Activated CD8-positive, alpha-beta T cell treated with anti-CD3 and anti-CD28 coated beads for 36 hours (primary cell): ENCODE results near the gene SERPINB12. TPM values are rescaled to one million over a fixed set of nuclear protein-coding genes. Genes with fewer than 3 reads are reported as not detected.

Experiments used
- ATAC-seq: fragments of 200-7000 bp; cut with Tn5 transposase; one replicate; pipeline ENCODE4 v1.10.0; 2021; ENCODE audit warnings: mild to moderate bottlenecking, moderate library complexity
- CTCF ChIA-PET: fragments of 350-600 bp; sonication (Branson Sonifier 250); formaldehyde crosslinking; loops from one replicate; lab custom pipeline; 2021; ENCODE audit warnings: antibody characterized with exemption; lab: Charles Lee
- POLR2A ChIA-PET: fragments of 350-600 bp; sonication (Branson Sonifier 250); formaldehyde crosslinking; loops from one replicate; lab custom pipeline; 2021; ENCODE audit warnings: antibody characterized with exemption; lab: Charles Lee
- DNase-seq: peaks from one replicate; pipeline ENCODE4 v3.0.0-alpha.2; 2020
- H3K27ac Mint-ChIP-seq: one replicate; pipeline ENCODE4 v1.8.0; 2021; ENCODE audit warnings: mild to moderate bottlenecking, mixed read lengths
- H3K27me3 Mint-ChIP-seq: one replicate; pipeline ENCODE4 v1.8.0; 2021; ENCODE audit warnings: mixed read lengths
- H3K36me3 Mint-ChIP-seq: one replicate; pipeline ENCODE4 v1.8.0; 2021; ENCODE audit warnings: low read depth, mixed read lengths
- H3K4me1 Mint-ChIP-seq: one replicate; pipeline ENCODE4 v1.8.0; 2021; ENCODE audit warnings: low read depth, mixed read lengths
- H3K4me3 Mint-ChIP-seq: one replicate; pipeline ENCODE4 v1.8.0; 2021; ENCODE audit warnings: mild to moderate bottlenecking, moderate library complexity, mixed read lengths
- H3K9me3 Mint-ChIP-seq: one replicate; pipeline ENCODE4 v1.8.0; 2021; ENCODE audit warnings: mixed read lengths
- intact Hi-C: fragments of 100-400 bp; cut with micrococcal nuclease; formaldehyde crosslinking; loops from one replicate; pipeline ENCODE4 v1.10.0; 2022
- total RNA-seq, 2 experiments: library from RNA; stranded (reverse); gene quantifications; one replicate each; pipeline ENCODE4 v1.2.3, GENCODE V29; 2021
- TF ChIP-seq, protein P1 (sequence below): fragments of 200-600 bp; IDR thresholded peaks from one replicate; pipeline ENCODE4 v1.8.0; 2022; ENCODE audit warnings: antibody characterized with exemption, mild to moderate bottlenecking

The SERPINB12 gene
- total RNA-seq, 2 experiments from 2014 or later = not detected

DNA sequence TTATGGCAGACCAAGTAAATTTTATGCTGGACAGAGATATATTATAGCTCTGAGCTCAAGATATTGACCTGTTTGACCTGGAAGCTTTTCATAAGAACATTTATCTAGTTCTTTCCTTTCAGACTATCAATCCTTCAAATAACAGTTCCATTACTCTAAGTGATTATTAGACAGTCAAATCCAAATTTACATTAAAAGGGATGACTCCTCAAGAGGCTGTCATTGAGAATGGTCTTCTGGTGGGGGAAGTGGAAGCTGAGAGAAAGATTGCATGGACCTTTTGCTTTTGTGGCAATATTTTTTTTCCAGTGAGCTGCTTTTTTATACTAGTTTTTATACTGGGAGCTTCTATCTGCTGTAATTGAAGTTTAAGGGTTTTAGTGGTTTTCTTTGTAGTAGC is 14.9 kb upstream of the SERPINB12 start:
- ChIA-PET CTCF (interaction anchor here (1.5 to 6.1 kb wide), 5 partner anchors 9 to 276 kb away, joined by 3 to 25 read pairs (median 6); no protein-coding TSS in a partner anchor), POLR2A (no interaction called here)
- intact Hi-C loops = no loop called here

GRCh38 chr18:63528863-63529492 is 13.2 kb upstream of the SERPINB12 start:
- Mint-ChIP-seq H3K9me3 (no peaks in the 10 kb centered on the region), H3K36me3 (no peaks in the 10 kb centered on the region), H3K27me3 (peaks cover 7% of the 10 kb centered on the region), H3K27ac (no peak overlapping the region), H3K4me1 (no peaks in the 10 kb centered on the region), H3K4me3 (no peak overlapping the region)
- intact Hi-C loops = no loop called here
- no peak for DNase-seq
- TF ChIP-seq, protein P1, sequence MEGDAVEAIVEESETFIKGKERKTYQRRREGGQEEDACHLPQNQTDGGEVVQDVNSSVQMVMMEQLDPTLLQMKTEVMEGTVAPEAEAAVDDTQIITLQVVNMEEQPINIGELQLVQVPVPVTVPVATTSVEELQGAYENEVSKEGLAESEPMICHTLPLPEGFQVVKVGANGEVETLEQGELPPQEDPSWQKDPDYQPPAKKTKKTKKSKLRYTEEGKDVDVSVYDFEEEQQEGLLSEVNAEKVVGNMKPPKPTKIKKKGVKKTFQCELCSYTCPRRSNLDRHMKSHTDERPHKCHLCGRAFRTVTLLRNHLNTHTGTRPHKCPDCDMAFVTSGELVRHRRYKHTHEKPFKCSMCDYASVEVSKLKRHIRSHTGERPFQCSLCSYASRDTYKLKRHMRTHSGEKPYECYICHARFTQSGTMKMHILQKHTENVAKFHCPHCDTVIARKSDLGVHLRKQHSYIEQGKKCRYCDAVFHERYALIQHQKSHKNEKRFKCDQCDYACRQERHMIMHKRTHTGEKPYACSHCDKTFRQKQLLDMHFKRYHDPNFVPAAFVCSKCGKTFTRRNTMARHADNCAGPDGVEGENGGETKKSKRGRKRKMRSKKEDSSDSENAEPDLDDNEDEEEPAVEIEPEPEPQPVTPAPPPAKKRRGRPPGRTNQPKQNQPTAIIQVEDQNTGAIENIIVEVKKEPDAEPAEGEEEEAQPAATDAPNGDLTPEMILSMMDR = no peak
- no peak for ATAC-seq
- POLR2A ChIA-PET = no interaction called here
- CTCF ChIA-PET = interaction anchor here (0.9 to 6.1 kb wide), 3 partner anchors 11 to 54 kb away, joined by 3 to 25 read pairs (median 17); no protein-coding TSS in a partner anchor

More for the DNA sequence above, 14.9 kb upstream of the SERPINB12 start:
- Mint-ChIP-seq H3K4me1 (no peaks in the 10 kb centered on the region), H3K9me3 (no peaks in the 10 kb centered on the region), H3K4me3 (no peak overlapping the region), H3K27ac (no peak overlapping the region), H3K27me3 (peaks cover 10% of the 10 kb centered on the region), H3K36me3 (no peaks in the 10 kb centered on the region)
- DNase-seq (no peak), ATAC-seq (no peak)
- TF ChIP-seq, protein P1 = no peak

GRCh38 chr18:63532471-63532870 is 9.7 kb upstream of the SERPINB12 start:
- Mint-ChIP-seq H3K27ac (no peak overlapping the region), H3K4me3 (no peak overlapping the region), H3K27me3 (peaks cover 16% of the 10 kb centered on the region), H3K36me3 (no peaks in the 10 kb centered on the region), H3K4me1 (no peaks in the 10 kb centered on the region), H3K9me3 (no peaks in the 10 kb centered on the region)
- ChIA-PET CTCF (interaction anchor here (3.1 kb wide), 1 partner anchor 14 kb away, joined by 12 read pairs; no protein-coding TSS in a partner anchor), POLR2A (no interaction called here)
- no peak for DNase-seq
- peak; percentile 24 for ATAC-seq
- intact Hi-C loops = no loop called here
- TF ChIP-seq, protein P1 = no peak

DNA sequence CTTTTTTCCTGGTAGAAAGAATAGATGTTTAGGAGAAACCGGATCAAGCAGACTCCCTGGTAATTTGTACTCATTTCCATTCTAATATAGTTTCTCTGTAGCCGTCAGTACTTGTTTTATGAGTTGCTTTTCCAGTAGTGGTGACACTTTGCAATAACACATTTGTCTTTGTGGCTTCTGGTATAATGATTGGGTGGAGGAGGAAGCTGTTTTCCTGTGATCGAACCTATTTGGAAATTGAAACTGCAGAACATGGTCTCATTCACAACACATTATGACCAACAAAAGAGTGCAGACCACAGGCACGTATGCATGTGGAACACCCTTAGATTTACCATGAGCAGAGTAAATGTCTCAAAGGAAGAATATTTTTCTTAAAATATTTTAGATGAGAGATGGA is 7.6 kb upstream of the SERPINB12 start:
- H3K36me3 Mint-ChIP-seq = no peaks in the 10 kb centered on the region
- POLR2A ChIA-PET = no interaction called here
- H3K27ac Mint-ChIP-seq = no peak overlapping the region
- ATAC-seq = peak; percentile 53
- TF ChIP-seq, protein P1 = no peak
- H3K9me3 Mint-ChIP-seq = no peaks in the 10 kb centered on the region
- H3K27me3 Mint-ChIP-seq = peaks cover 16% of the 10 kb centered on the region
- H3K4me1 Mint-ChIP-seq = no peaks in the 10 kb centered on the region
- DNase-seq = peak; percentile 19
- intact Hi-C loops = no loop called here
- no peak overlapping the region for H3K4me3 Mint-ChIP-seq
- CTCF ChIA-PET = interaction anchor here (1.4 kb wide), 1 partner anchor 16 kb away, joined by 5 read pairs; no protein-coding TSS in a partner anchor

GRCh38 chr18:63539904-63540510 is 2.2 kb upstream of the SERPINB12 start:
- Mint-ChIP-seq H3K27ac (no peak overlapping the region), H3K4me3 (no peak overlapping the region), H3K27me3 (peaks cover 20% of the 10 kb centered on the region), H3K36me3 (no peaks in the 10 kb centered on the region), H3K9me3 (no peaks in the 10 kb centered on the region), H3K4me1 (no peaks in the 10 kb centered on the region)
- intact Hi-C loops = no loop called here
- TF ChIP-seq, protein P1 = no peak
- ATAC-seq (no peak), DNase-seq (no peak)
- ChIA-PET CTCF (interaction anchor here (1.9 kb wide), 1 partner anchor 22 kb away, joined by 5 read pairs; no protein-coding TSS in a partner anchor), POLR2A (no interaction called here)
